ENCODE results near the gene FAM222B. TPM values are rescaled to one million over a fixed set of nuclear protein-coding genes. Genes with fewer than 3 reads are reported as not detected.

The FAM222B gene
- total and polyA plus RNA-seq, 9 of the 15 experiments (the other 6 are each of a cell fraction or from before 2014, with no cell fraction given) = 4.0 to 34.6 (median 7.5) TPM

GRCh38 chr17:28728364-28729200, 114.0 kb downstream of the FAM222B start, which contains the start of gene NEK8 (continued):
- TF ChIP-seq ZHX1 (conservative IDR thresholded peaks at IDR 0.05; ENCODE audit: low read length) = 0 out of 2 replicates have a peak, but pooled peaks have one; percentile 43
- TF ChIP-seq E2F6 (IDR thresholded peaks at IDR 0.05; ENCODE audit: borderline replicate concordance in 1 of 2, extremely low read depth in 1 of 2, insufficient read depth in 1 of 2, insufficient read length in 1 of 2, low read depth in 1 of 2, low read length in 1 of 2, poor library complexity in 1 of 2, severe bottlenecking in 1 of 2) = peak in 1 of 2 experiments; percentile 63
- peak in 1 of 2 experiments; percentile 76; a peak in 1 of 4 replicates for TF ChIP-seq TEAD1 (CRISPR knock-in tag; IDR thresholded peaks at IDR 0.05)
- TF ChIP-seq ZNF212 (CRISPR knock-in tag; IDR thresholded peaks at IDR 0.05) = no peak
- TF ChIP-seq CCNT2 (IDR thresholded peaks at IDR 0.05; ENCODE audit: borderline replicate concordance, extremely low read depth, insufficient read length, low read depth, low read length) = peak; percentile 77
- TF ChIP-seq FOXM1 (IDR thresholded peaks at IDR 0.05; ENCODE audit: low read depth) = no peak
- peak; percentile 83; the same call in 1 of the 2 replicates for TF ChIP-seq FOXM1 (CRISPR knock-in tag; IDR thresholded peaks at IDR 0.05; ENCODE audit: low read depth)
- TF ChIP-seq HEY1 (CRISPR knock-in tag; IDR thresholded peaks at IDR 0.05; ENCODE audit: borderline replicate concordance) = no peak
- peak; percentile 2; the same call in 1 of the 2 replicates for TF ChIP-seq CTBP1 (IDR thresholded peaks at IDR 0.05; ENCODE audit: borderline replicate concordance)
- TF ChIP-seq AFF4 (CRISPR knock-in tag; IDR thresholded peaks at IDR 0.05) = no peak
- no peak for TF ChIP-seq E4F1 (CRISPR knock-in tag; IDR thresholded peaks at IDR 0.05; ENCODE audit: borderline replicate concordance)
- TF ChIP-seq PKNOX1 (IDR thresholded peaks at IDR 0.05) = peak; percentile 88
- TF ChIP-seq EHMT2 (IDR thresholded peaks at IDR 0.05) = no peak
- peak; percentile 78; the same call in 1 of the 2 replicates for TF ChIP-seq PHF8 (IDR thresholded peaks at IDR 0.05; ENCODE audit: borderline replicate concordance, low read length)

Measured in K562 (cell line).